ENCODE results near the gene GLG1.
"Not testable (repeated sequence)": the region's sequence is repeated elsewhere in the genome, so short reads cannot be mapped to it uniquely, and the experiment has no call there.

Gene GLG1

DNA sequence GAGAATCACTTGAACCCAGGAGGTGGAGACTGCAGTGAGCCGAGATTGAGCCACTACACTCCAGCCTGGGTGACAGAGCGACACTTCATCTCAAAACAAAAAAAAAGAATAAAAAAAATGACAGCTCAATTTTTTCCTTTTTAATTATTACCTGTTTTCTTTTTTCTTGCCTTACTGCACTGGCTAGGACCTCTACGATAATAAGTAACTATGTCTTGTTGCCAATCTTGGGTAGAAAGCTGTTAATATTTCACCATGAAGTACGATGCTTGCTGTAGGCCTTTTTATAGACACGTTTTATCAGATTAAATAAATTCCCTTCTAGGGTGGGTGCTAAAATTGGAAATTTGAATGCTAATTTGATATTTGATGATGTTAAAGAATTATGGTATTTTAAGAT lies 82.8 kb downstream of the GLG1 start:
- POLR2A ChIA-PET: no interaction called here
- no peak for DNase-seq (ENCODE audit: extremely low spot score)
- CTCF ChIA-PET: no interaction called here
- TF ChIP-seq, protein P1, sequence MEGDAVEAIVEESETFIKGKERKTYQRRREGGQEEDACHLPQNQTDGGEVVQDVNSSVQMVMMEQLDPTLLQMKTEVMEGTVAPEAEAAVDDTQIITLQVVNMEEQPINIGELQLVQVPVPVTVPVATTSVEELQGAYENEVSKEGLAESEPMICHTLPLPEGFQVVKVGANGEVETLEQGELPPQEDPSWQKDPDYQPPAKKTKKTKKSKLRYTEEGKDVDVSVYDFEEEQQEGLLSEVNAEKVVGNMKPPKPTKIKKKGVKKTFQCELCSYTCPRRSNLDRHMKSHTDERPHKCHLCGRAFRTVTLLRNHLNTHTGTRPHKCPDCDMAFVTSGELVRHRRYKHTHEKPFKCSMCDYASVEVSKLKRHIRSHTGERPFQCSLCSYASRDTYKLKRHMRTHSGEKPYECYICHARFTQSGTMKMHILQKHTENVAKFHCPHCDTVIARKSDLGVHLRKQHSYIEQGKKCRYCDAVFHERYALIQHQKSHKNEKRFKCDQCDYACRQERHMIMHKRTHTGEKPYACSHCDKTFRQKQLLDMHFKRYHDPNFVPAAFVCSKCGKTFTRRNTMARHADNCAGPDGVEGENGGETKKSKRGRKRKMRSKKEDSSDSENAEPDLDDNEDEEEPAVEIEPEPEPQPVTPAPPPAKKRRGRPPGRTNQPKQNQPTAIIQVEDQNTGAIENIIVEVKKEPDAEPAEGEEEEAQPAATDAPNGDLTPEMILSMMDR (IDR thresholded peaks at IDR 0.05; ENCODE audit: control extremely low read depth, extremely low read depth, low read depth, missing control alignments): no peak

DNA sequence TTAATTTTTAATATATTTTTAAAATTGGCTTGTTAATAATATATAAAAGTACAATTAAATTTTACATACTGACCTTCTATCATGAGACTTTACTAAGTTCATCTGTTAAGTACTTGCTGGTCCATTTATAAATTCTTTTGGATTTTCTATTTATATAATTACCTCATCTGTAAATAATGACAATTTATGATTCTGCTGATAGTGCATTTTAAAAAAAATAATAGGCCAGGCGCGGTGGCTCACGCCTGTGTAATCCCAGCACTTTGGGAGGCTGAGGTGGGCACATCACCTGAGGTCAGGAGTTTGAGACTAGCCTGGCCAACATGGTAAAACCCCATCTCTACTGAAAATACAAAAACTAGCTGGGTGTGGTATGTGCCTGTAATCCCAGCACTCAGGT lies 83.2 kb downstream of the GLG1 start:
- POLR2A ChIA-PET; CTCF ChIA-PET; DNase-seq (ENCODE audit: extremely low spot score): not testable (repeated sequence)

DNA sequence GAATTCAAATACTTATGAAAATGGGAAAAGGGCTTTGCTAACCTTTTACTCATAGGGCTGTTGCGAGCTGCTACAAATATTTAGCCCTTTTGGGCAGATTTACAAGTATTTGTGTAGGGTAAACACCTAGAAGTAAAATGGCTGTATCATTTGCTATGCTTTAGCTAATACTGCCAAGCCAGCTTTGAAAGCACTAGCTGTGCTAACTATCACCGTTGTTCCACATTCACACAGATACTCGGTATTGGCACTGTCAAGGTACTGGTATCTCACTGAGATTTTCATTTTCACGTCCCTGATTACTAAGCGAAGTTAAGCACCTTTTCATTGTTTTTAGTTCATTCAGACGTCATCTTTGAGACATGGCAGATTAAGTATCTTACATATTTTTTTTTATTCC lies 84.8 kb downstream of the GLG1 start:
- CTCF ChIA-PET: no interaction called here
- TF ChIP-seq, protein P1 (IDR thresholded peaks at IDR 0.05; ENCODE audit: control extremely low read depth, extremely low read depth, low read depth, missing control alignments): no peak
- POLR2A ChIA-PET: no interaction called here
- DNase-seq (ENCODE audit: extremely low spot score): no peak

DNA sequence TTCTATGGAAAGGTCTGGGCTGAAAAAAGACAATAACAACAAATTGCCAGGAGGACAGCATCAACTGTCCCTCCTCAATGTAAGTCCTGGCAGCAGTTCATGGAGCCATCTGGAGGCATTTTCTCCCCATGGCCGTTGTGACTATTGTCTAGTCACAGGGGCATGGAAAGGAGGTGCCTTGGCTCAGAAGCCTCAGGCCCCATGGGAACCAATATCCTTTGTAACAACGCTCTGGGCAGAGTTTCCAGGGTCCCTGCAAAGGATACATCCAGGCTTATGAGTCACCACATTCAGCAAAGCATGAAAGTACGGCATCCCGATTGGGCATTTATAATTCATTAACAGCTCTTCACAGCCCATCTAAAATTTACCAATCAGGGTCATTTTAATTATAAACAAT lies 85.2 kb downstream of the GLG1 start:
- ChIA-PET CTCF (no interaction called here), POLR2A (no interaction called here)
- TF ChIP-seq, protein P1 (IDR thresholded peaks at IDR 0.05; ENCODE audit: control extremely low read depth, extremely low read depth, low read depth, missing control alignments): no peak
- no peak for DNase-seq (ENCODE audit: extremely low spot score)

DNA sequence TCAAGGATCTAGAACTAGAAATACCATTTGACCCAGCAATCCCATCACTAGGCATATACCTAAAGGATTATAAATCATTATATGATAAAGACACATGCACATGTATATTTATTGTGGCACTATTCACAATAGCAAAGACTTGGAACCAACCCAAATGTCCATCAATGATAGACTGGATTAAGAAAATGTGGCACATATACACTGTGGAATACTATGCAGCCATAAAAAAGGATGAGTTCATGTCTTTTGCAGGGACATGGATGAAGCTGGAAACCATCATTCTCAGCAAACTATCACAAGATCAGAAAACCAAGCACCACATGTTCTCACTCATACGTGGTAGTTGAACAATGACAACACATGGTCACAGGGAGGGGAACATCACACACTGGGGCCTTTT lies 88.0 kb downstream of the GLG1 start:
- CTCF ChIA-PET: interaction anchor here (1.5 kb wide), 1 partner anchor 11 kb away, joined by 3 read pairs; no protein-coding TSS in a partner anchor
- DNase-seq (ENCODE audit: extremely low spot score); POLR2A ChIA-PET: not testable (repeated sequence)

DNA sequence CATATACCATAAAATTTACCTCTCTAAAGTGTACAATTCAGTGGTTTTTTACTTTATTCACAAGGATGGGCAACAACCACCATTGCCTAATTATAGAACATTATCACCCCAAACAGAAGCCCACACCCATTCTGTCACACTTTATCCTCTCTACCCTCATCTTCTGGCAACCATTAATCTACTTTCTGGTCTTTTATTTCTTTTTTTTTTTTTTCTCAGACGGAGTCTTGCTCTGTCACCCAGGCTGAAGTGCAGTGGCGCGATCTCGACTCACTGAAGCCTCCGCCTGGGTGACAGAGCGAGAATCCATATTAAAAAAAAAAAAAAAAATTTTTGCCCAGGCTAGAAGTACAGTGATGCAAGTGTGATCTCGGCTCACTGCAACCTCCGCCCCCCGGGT lies 95.0 kb downstream of the GLG1 start:
- POLR2A ChIA-PET: no interaction called here

DNA sequence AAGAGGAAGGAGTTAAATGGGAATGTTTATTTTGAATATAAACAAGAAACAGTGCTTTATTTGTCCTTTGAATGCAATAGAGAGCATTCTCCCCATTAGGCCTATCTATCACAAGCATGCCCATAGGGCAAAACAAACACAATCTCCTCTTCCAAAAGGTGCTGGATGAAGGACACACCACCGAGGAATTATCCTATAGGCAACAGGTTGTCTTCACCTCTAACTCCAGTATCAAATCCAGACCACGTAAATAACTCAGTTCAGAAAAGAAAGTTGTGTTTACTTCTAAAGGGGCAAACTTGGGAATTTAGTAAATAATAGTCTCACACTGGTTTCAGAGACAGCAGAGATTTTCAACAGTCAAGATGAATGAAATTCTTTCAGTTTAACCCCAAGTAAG lies 101.9 kb downstream of the GLG1 start:
- TF ChIP-seq, protein P1 (IDR thresholded peaks at IDR 0.05; ENCODE audit: control extremely low read depth, extremely low read depth, low read depth, missing control alignments): no peak
- ChIA-PET POLR2A (no interaction called here), CTCF (no interaction called here)

More for the DNA sequence above, 95.0 kb downstream of the GLG1 start:
- CTCF ChIA-PET: interaction anchor here (1.4 kb wide), 1 partner anchor 26 kb away, joined by 3 read pairs; no protein-coding TSS in a partner anchor
- DNase-seq (ENCODE audit: extremely low spot score): no peak
- TF ChIP-seq, protein P1 (IDR thresholded peaks at IDR 0.05; ENCODE audit: control extremely low read depth, extremely low read depth, low read depth, missing control alignments): no peak

DNA sequence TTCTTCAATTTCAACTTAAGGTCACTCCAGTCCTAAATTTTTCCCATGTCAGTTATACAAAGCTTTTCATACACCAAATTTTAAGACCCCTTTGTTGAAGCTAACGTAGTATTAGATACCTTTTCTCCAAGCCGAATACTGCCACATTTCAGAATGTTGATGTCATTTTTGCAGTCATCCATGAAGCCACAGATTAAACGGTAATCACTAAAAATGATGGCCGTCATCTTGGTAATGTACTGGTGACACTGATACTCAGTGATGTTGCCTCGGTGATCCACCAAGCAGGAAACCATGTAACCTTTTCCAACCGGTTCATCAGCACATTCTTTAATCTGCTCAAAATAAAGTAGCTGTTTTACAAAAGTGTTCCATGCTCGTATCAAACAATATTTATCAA lies 103.5 kb downstream of the GLG1 start:
- ChIA-PET POLR2A (no interaction called here), CTCF (interaction anchor here (0.8 to 1.2 kb wide), 2 partner anchors 19 to 121 kb away, joined by 3 read pairs; no protein-coding TSS in a partner anchor)
- TF ChIP-seq, protein P1 (IDR thresholded peaks at IDR 0.05; ENCODE audit: control extremely low read depth, extremely low read depth, low read depth, missing control alignments): no peak
- no peak for DNase-seq (ENCODE audit: extremely low spot score)

More for the DNA sequence above, 101.9 kb downstream of the GLG1 start:
- DNase-seq (ENCODE audit: extremely low spot score): no peak
